ENCODE measurements around the gene JAKMIP2. TPM values are rescaled to one million over a fixed set of nuclear protein-coding genes. Genes with fewer than 3 reads are reported as not detected.

JAKMIP2 gene
- total and polyA plus RNA-seq, 8 donors: 0.19 to 2.6 (median 0.67) TPM

DNA sequence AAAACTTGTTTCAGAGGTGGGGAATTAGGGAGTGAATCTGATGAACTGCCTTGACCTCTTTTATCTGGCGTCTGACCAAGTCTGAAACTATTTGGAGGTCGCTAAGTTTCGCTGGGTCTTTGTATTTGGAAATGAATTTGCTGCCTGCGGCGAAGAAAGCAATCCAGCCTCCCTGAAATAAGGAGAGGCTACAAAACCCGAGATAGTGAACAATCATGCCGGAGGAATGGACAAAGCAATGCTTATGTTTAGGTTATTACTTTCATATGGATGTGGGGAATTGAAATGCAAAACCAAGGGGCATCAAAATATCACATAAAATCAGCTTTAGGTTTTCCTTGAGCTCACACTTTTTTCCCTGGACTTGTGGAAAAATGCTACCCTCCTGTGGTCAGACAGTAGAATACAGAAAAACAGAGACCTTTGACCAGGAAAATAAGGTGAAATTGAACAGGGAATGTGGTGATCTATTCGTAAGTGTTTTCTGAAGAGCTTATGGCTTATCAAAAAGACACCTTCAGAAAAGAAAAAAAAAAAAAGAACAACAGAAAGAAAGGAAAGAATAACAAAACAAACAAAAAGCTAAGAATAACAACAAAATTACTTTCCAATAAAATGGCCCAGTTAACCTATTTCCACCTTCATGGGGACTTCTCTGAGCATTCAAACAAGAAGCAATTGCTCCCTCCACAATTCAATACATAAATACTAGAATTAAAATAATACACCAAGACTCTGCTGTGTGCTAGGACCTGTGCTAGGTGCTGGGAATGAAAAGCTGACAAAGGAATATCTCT lies 204.1 kb downstream of the JAKMIP2 start:
- ATAC-seq (peak; percentile 84 to 88 (median 87)), DNase-seq (no peak), FAIRE-seq (peak; percentile 86)
- Histone ChIP-seq H3K27me3 (no peaks in the 10 kb centered on the region), H3K27ac (no peak overlapping the region), H3K36me3 (no peaks in the 10 kb centered on the region), H3K4me1 (no peaks in the 10 kb centered on the region), H3K4me3 (no peak overlapping the region), H3K9me3 (no peaks in the 10 kb centered on the region)
- 19% methylated on average over 8 of the region's 8 CpGs for WGBS, 2 donors
- TF ChIP-seq, protein P1, sequence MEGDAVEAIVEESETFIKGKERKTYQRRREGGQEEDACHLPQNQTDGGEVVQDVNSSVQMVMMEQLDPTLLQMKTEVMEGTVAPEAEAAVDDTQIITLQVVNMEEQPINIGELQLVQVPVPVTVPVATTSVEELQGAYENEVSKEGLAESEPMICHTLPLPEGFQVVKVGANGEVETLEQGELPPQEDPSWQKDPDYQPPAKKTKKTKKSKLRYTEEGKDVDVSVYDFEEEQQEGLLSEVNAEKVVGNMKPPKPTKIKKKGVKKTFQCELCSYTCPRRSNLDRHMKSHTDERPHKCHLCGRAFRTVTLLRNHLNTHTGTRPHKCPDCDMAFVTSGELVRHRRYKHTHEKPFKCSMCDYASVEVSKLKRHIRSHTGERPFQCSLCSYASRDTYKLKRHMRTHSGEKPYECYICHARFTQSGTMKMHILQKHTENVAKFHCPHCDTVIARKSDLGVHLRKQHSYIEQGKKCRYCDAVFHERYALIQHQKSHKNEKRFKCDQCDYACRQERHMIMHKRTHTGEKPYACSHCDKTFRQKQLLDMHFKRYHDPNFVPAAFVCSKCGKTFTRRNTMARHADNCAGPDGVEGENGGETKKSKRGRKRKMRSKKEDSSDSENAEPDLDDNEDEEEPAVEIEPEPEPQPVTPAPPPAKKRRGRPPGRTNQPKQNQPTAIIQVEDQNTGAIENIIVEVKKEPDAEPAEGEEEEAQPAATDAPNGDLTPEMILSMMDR (IDR thresholded peaks at IDR 0.05): peak; percentile 9 to 51 (median 42)
- intact Hi-C loops (cut with DNase I): loop anchor here in 1 of 3 donors (10.0 kb wide), 1 partner anchor 114 kb away; no protein-coding TSS in a partner anchor

DNA sequence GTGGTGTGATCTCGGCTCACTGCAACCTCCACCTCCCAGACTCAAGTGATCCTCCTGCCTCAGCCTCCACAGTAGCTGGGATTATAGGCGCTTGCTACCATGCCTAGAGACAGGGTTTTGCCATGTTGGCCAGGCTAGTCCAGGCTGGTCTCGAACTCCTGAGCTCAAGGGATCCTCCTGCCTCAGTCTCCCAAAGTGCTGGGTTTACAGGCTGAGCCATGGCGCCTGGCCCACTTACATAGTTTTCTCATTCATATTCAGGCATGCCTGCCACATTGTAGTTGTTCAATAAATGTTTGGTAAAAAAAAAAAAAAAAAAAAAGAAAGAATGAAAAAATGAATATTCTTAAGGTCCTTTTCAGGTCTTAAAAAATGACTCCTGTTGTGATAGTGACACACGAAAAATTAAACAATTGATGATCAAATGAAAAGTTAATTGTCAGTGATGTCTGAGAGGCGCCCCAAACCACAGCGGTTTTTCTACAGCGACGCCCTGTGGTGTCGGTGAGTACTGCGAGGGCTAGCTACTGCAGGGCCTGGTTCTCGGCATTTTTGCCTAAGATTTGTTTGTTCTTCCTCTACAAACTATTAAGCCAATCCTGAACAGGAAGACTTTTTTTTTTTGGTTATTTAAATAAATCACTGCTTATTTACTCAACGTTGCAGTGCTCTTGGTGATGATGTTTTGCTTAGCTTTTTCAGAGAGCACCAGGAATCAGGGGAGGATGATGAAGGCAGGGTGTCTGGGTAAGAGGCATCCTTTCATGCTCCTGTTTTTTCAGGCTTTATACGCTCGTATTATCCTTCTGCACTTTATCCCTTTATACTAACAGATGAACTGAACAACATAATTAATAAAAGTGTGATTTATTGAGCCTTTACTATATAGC lies 205.6 kb downstream of the JAKMIP2 start:
- Histone ChIP-seq H3K4me3 (no peak overlapping the region), H3K9me3 (no peaks in the 10 kb centered on the region), H3K27ac (no peak overlapping the region), H3K4me1 (no peaks in the 10 kb centered on the region), H3K27me3 (no peaks in the 10 kb centered on the region), H3K36me3 (no peaks in the 10 kb centered on the region)
- 34 to 42% methylated on average over 15 of the region's 15 CpGs for WGBS, 2 donors
- peak; percentile 78 to 91 (median 87) for ATAC-seq
- peak; percentile 17 for FAIRE-seq
- intact Hi-C loops (cut with DNase I): loop anchor here in 1 of 3 donors (10.0 kb wide), 1 partner anchor 112 kb away; no protein-coding TSS in a partner anchor
- DNase-seq: peak in 5 of 6 donors; percentile 20 to 86 (median 49)
- TF ChIP-seq, protein P1 (IDR thresholded peaks at IDR 0.05): peak; percentile 45 to 80 (median 70)

GRCh38 chr5:147575598-147575997 lies 206.9 kb downstream of the JAKMIP2 start:
- 84 to 89% methylated on average over 4 of the region's 4 CpGs for WGBS, 2 donors
- ATAC-seq (no peak), FAIRE-seq (no peak), DNase-seq (no peak)
- Histone ChIP-seq H3K27ac (no peak overlapping the region), H3K27me3 (no peaks in the 10 kb centered on the region), H3K9me3 (no peaks in the 10 kb centered on the region), H3K4me1 (no peaks in the 10 kb centered on the region), H3K36me3 (no peaks in the 10 kb centered on the region), H3K4me3 (no peak overlapping the region)
- intact Hi-C loops (cut with DNase I): loop anchor here in 1 of 3 donors (10.0 kb wide), 1 partner anchor 111 kb away; no protein-coding TSS in a partner anchor
- TF ChIP-seq, protein P1 (IDR thresholded peaks at IDR 0.05): no peak

GRCh38 chr5:147573211-147573610 lies 209.3 kb downstream of the JAKMIP2 start:
- no peaks in the 10 kb centered on the region for H3K36me3 ChIP-seq
- TF ChIP-seq, protein P1 (IDR thresholded peaks at IDR 0.05): no peak
- no peak for ATAC-seq
- 93 to 96% methylated on average over 1 of the region's 1 CpG for WGBS, 2 donors
- intact Hi-C loops (cut with DNase I): loop anchor here in 1 of 3 donors (10.0 kb wide), 1 partner anchor 108 kb away; no protein-coding TSS in a partner anchor
- no peaks in the 10 kb centered on the region for H3K9me3 ChIP-seq
- H3K27ac ChIP-seq: no peak overlapping the region
- FAIRE-seq: no peak
- H3K4me1 ChIP-seq: no peaks in the 10 kb centered on the region
- no peak for DNase-seq
- no peak overlapping the region for H3K4me3 ChIP-seq
- H3K27me3 ChIP-seq: no peaks in the 10 kb centered on the region
